Peyer's patch (tissue), 4 donors: ENCODE results near the gene NRL. TPM values are rescaled to one million over a fixed set of nuclear protein-coding genes. Genes with fewer than 3 reads are reported as not detected.

Source experiments
- DNase-seq, 3 donors: peaks; one replicate each; pipeline ENCODE4 v3.0.0-alpha.2; 2017 to 2019
- H3K27ac ChIP-seq, 4 donors: fragments of 200-600 bp; sonication (generic); one replicate each; pipeline ENCODE4 v1.5.1; 2016 to 2019
- H3K27me3 ChIP-seq, 2 donors: fragments of 200-600 bp; sonication (generic); one replicate each; pipeline ENCODE4 v1.5.1; 2019
- H3K36me3 ChIP-seq, 3 donors: fragments of 200-600 bp; sonication (generic); one replicate each; pipeline ENCODE4 v1.5.1; 2016 to 2019
- H3K4me1 ChIP-seq, 4 donors: fragments of 200-600 bp; sonication (generic); one replicate each; pipeline ENCODE4 v1.5.1; 2016 to 2019
- H3K4me3 ChIP-seq, 4 donors: fragments of 200-600 bp; sonication (generic); 1 replicate in 3 of 4; 2 replicates in 1 of 4; pipeline ENCODE4 v1.5.1; 2016 to 2019; ENCODE audit warnings: mild to moderate bottlenecking in 1 of 4
- H3K9me3 ChIP-seq, 4 donors: fragments of 200-600 bp; sonication (generic); one replicate each; pipeline ENCODE4 v1.5.1; 2016 to 2019; ENCODE audit warnings: mild to moderate bottlenecking in 1 of 4
- CTCF ChIP-seq, 6 experiments: fragments of 450-650 bp in 4 of 6; fragments of 200-600 bp in 2 of 6; sonication (generic) in 1 of 6; IDR thresholded peaks; one replicate each; pipeline ENCODE4 v1.5.1; 2017 to 2019; ENCODE audit warnings: antibody characterized with exemption in 6 of 6, mild to moderate bottlenecking in 3 of 6, moderate library complexity in 1 of 6
- POLR2A ChIP-seq, 2 donors: fragments of 450-650 bp; IDR thresholded peaks; one replicate each; pipeline ENCODE4 v1.5.1; 2017; ENCODE audit warnings: antibody characterized with exemption in 2 of 2, mild to moderate bottlenecking in 2 of 2, moderate library complexity in 2 of 2
- total RNA-seq, 4 donors: library from RNA; depleted of rRNA; stranded (reverse); fragments of >200 nt; gene quantifications; one replicate each; pipeline ENCODE4 v1.1.0, GENCODE V29; 2016

Gene NRL
- total RNA-seq, 4 donors from 2014 or later: 4.6 to 14.2 (median 13.5) TPM; not detected in 1

GRCh38 chr14:24136684-24137528 lies 22.2 kb upstream of the NRL start:
- no peak for TF ChIP-seq CTCF (IDR thresholded peaks at IDR 0.05)
- no peak for DNase-seq
- H3K9me3 ChIP-seq: no peaks in the 10 kb centered on the region
- peak overlapping the region; percentile 93 to 99 (median 96) for H3K4me3 ChIP-seq
- peaks cover 0 to 45% (median 16%) of the 10 kb centered on the region in 4 donors for H3K4me1 ChIP-seq
- peak overlapping the region; percentile 95 to 97 (median 96) for H3K27ac ChIP-seq
- peaks cover 0 to 22% (median 3%) of the 10 kb centered on the region in 3 donors for H3K36me3 ChIP-seq
- no peaks in the 10 kb centered on the region for H3K27me3 ChIP-seq

GRCh38 chr14:24135834-24136683 lies 21.3 kb upstream of the NRL start, which contains the start of gene PSME1:
Gene PSME1, plus strand, starts transcription at chr14:24136194. Its CDS starts 69 bp downstream, at chr14:24136263.
- TF ChIP-seq CTCF (IDR thresholded peaks at IDR 0.05) (peak in 1 of 6 experiments; percentile 0), POLR2A (IDR thresholded peaks at IDR 0.05) (peak; percentile 58 to 80)
- Histone ChIP-seq H3K9me3 (no peaks in the 10 kb centered on the region), H3K36me3 (peaks cover 0 to 22% (median 3%) of the 10 kb centered on the region in 3 donors), H3K4me1 (peaks cover 0 to 44% (median 16%) of the 10 kb centered on the region in 4 donors), H3K27me3 (no peaks in the 10 kb centered on the region), H3K4me3 (peak within 1 kb of the TSS; percentile 93 to 99 (median 96)), H3K27ac (peak within 1 kb of the TSS; percentile 95 to 97 (median 96))
- peak; percentile 93 to 98 (median 98) for DNase-seq

GRCh38 chr14:24135584-24135833 lies 20.8 kb upstream of the NRL start:
- peak overlapping the region; percentile 93 to 99 (median 96) for H3K4me3 ChIP-seq
- H3K9me3 ChIP-seq: no peaks in the 10 kb centered on the region
- H3K27me3 ChIP-seq: no peaks in the 10 kb centered on the region
- DNase-seq: no peak
- H3K36me3 ChIP-seq: peaks cover 0 to 22% (median 3%) of the 10 kb centered on the region in 3 donors
- peaks cover 0 to 44% (median 15%) of the 10 kb centered on the region in 4 donors for H3K4me1 ChIP-seq
- TF ChIP-seq CTCF (IDR thresholded peaks at IDR 0.05) (peak in 1 of 6 experiments; percentile 1), POLR2A (IDR thresholded peaks at IDR 0.05) (no peak)
- H3K27ac ChIP-seq: peak overlapping the region; percentile 95 to 97 (median 96)

GRCh38 chr14:24133735-24134134 lies 19.0 kb upstream of the NRL start:
- TF ChIP-seq CTCF (IDR thresholded peaks at IDR 0.05) (no peak), POLR2A (IDR thresholded peaks at IDR 0.05) (no peak)
- Histone ChIP-seq H3K36me3 (peaks cover 0 to 15% (median 2%) of the 10 kb centered on the region in 3 donors), H3K27ac (no peak overlapping the region), H3K4me1 (peaks cover 0 to 29% (median 11%) of the 10 kb centered on the region in 4 donors), H3K4me3 (no peak overlapping the region), H3K9me3 (no peaks in the 10 kb centered on the region), H3K27me3 (no peaks in the 10 kb centered on the region)
- no peak for DNase-seq

- H3K9me3 ChIP-seq: no peaks in the 10 kb centered on the region
- H3K27me3 ChIP-seq: no peaks in the 10 kb centered on the region
- no peak for DNase-seq
- H3K36me3 ChIP-seq: peaks cover 0 to 7% (median 0%) of the 10 kb centered on the region in 3 donors
- peaks cover 0 to 22% (median 11%) of the 10 kb centered on the region in 4 donors for H3K4me1 ChIP-seq
- no peak for TF ChIP-seq CTCF (IDR thresholded peaks at IDR 0.05)
- no peak for TF ChIP-seq POLR2A (IDR thresholded peaks at IDR 0.05)
- H3K4me3 ChIP-seq: no peak overlapping the region
- H3K27ac ChIP-seq: peak overlapping the region in 1 of 4 donors; percentile 64
These were observed 18.2 kb upstream of the NRL start for GRCh38 chr14:24132976-24133375.
